ENCODE results near the gene SNRNP35.

Gene SNRNP35

DNA sequence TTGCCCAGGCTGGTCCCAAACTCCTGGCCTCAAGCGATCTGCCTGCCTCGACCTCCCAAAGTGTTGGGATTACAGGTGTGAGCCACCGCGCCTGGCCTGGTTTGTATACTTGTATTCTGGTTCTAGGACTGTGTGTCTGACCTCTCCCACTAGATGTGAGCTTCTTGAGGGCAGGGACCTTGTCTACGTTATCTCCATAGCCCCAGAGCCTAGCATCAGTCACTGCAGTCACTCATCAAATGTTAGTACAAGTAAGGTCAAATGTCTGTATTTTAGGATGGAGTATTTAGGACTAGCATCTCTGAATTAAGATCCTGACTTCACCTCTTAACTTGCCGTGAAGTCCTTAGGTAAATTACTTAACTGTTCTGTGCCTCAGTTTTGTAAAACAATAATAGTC is 24.3 kb upstream of the SNRNP35 start:
- no peaks in the 10 kb centered on the region for H3K9me3 ChIP-seq (ENCODE audit: insufficient read depth, low read depth, low read length)
- peak overlapping the region; percentile 54 for H3K4me3 ChIP-seq (ENCODE audit: low read length, poor library complexity, severe bottlenecking)
- H3K4me2 ChIP-seq (ENCODE audit: low read depth, low read length, poor library complexity, severe bottlenecking): peak overlapping the region; percentile 71
- TF ChIP-seq, protein P1, sequence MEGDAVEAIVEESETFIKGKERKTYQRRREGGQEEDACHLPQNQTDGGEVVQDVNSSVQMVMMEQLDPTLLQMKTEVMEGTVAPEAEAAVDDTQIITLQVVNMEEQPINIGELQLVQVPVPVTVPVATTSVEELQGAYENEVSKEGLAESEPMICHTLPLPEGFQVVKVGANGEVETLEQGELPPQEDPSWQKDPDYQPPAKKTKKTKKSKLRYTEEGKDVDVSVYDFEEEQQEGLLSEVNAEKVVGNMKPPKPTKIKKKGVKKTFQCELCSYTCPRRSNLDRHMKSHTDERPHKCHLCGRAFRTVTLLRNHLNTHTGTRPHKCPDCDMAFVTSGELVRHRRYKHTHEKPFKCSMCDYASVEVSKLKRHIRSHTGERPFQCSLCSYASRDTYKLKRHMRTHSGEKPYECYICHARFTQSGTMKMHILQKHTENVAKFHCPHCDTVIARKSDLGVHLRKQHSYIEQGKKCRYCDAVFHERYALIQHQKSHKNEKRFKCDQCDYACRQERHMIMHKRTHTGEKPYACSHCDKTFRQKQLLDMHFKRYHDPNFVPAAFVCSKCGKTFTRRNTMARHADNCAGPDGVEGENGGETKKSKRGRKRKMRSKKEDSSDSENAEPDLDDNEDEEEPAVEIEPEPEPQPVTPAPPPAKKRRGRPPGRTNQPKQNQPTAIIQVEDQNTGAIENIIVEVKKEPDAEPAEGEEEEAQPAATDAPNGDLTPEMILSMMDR (conservative IDR thresholded peaks at IDR 0.05; ENCODE audit: low read length): no peak
- no peak for TF ChIP-seq EZH2phosphoT487 (IDR thresholded peaks at IDR 0.05; ENCODE audit: borderline replicate concordance)
- peak overlapping the region; percentile 26 for H3K9ac ChIP-seq (ENCODE audit: low read depth, low read length, poor library complexity, severe bottlenecking)
- no peaks in the 10 kb centered on the region for H3K36me3 ChIP-seq (ENCODE audit: insufficient read depth, low read length)
- no peaks in the 10 kb centered on the region for H3K27me3 ChIP-seq (ENCODE audit: insufficient read depth, low read length, poor library complexity, severe bottlenecking)
- H3K9me2 ChIP-seq (replicated peaks; ENCODE audit: low read depth, low read length): no peaks in the 10 kb centered on the region
- H3F3A ChIP-seq (ENCODE audit: low read depth): no peaks in the 10 kb centered on the region
- peaks cover 40% of the 10 kb centered on the region for H3K79me2 ChIP-seq (ENCODE audit: insufficient read depth, low read length)
- no peaks in the 10 kb centered on the region for H4K20me1 ChIP-seq (ENCODE audit: insufficient read depth, low read length, poor library complexity, severe bottlenecking)
- H2AFZ ChIP-seq (ENCODE audit: low read length): no peak overlapping the region
- peaks cover 31% of the 10 kb centered on the region for H3K4me1 ChIP-seq (ENCODE audit: insufficient read depth, low read length, poor library complexity, severe bottlenecking)

DNA sequence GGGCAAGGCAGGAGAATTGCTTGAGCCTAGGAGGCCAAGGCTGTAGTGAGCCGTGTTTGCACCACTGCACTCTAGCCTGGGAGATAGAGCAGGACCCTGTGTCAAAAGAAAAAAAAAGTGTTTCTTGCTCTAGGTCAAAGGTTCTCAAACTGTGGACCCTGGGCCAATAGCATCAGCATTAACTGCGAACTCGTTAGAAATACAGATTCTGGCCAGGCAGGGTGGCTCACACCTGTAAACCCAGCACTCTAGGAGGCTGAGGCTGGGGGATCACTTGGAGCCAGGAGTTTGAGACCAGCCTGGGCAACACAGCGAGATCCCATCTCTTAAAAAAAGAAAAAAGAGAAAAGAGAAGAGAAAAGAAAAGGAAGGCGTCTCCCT is 22.3 kb upstream of the SNRNP35 start:
- Histone ChIP-seq H2AFZ (ENCODE audit: low read length) (peak overlapping the region; percentile 86; the same call in 1 of the 2 replicates), H3K4me2 (ENCODE audit: low read depth, low read length, poor library complexity, severe bottlenecking) (peak overlapping the region; percentile 71), H3K27me3 (ENCODE audit: insufficient read depth, low read length, poor library complexity, severe bottlenecking) (no peaks in the 10 kb centered on the region), H3K4me1 (ENCODE audit: insufficient read depth, low read length, poor library complexity, severe bottlenecking) (peaks cover 31% of the 10 kb centered on the region), H3F3A (ENCODE audit: low read depth) (no peaks in the 10 kb centered on the region), H3K79me2 (ENCODE audit: insufficient read depth, low read length) (peaks cover 40% of the 10 kb centered on the region), H3K9me3 (ENCODE audit: insufficient read depth, low read depth, low read length) (no peaks in the 10 kb centered on the region), H3K9me2 (replicated peaks; ENCODE audit: low read depth, low read length) (no peaks in the 10 kb centered on the region), H3K36me3 (ENCODE audit: insufficient read depth, low read length) (no peaks in the 10 kb centered on the region), H3K9ac (ENCODE audit: low read depth, low read length, poor library complexity, severe bottlenecking) (peak overlapping the region; percentile 73), H3K4me3 (ENCODE audit: low read length, poor library complexity, severe bottlenecking) (peak overlapping the region; percentile 80), H4K20me1 (ENCODE audit: insufficient read depth, low read length, poor library complexity, severe bottlenecking) (no peaks in the 10 kb centered on the region)
- TF ChIP-seq, protein P1 (conservative IDR thresholded peaks at IDR 0.05; ENCODE audit: low read length): no peak
- TF ChIP-seq EZH2phosphoT487 (IDR thresholded peaks at IDR 0.05; ENCODE audit: borderline replicate concordance): no peak

DNA sequence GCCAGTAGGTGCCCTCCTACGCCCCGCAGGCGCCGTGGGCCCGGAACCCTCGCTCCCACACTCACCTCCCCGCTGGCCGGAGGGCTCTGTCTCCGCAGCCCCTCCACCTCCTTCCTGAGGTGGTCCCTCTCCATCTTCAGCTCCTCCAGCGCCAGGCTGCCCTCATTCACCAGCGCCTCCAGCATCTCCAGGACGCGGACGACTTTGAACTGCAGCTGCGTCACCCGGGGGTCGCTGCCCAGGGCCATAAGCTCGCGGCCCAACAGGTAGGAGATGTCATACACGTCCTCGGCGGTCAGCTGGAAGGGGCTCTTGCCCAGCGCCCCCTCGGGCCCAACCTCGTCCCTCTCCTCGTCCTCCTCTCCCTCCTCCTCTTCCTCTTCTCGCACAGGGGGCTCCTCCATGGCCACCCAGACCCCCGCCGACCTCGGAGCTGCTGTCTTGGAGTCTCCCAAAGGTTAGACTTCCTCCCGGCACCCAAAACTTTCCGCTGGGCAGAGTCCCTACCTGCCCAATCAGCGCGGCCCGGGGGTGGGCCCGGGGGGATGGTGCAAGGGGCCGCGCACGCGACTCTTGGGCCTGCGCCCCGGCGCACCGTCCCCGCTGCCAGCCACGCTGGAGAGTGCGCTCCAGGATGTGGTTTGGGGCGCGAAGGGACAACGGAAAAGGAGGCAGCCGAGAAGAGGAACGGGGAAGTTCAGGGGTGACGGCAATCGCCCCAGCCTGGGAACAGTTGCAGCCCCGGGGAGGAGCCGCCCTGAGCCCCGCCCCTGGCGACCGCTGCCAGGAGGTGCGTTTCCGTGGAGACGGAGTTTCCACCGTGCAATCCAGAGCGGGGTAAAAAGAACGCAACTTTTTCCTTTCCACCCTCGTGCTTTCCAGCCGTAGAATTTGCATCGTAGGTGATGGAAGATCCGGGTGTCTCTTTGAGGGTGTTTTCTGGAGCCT is 21.6 kb upstream of the SNRNP35 start, which contains the start of gene RILPL2:
TSS of gene RILPL2 (minus strand) at position 668 of the 948 bp plus-strand sequence. CDS start at position 404, 264 bp downstream.
- Histone ChIP-seq H2AFZ (ENCODE audit: low read length) (peak within 1 kb of the TSS; percentile 86), H3K9ac (ENCODE audit: low read depth, low read length, poor library complexity, severe bottlenecking) (peak within 1 kb of the TSS; percentile 73), H3K79me2 (ENCODE audit: insufficient read depth, low read length) (peaks cover 40% of the 10 kb centered on the region)

More for the DNA sequence above, 21.6 kb upstream of the SNRNP35 start, which contains the start of gene RILPL2:
- H3K9me2 ChIP-seq (replicated peaks; ENCODE audit: low read depth, low read length): no peaks in the 10 kb centered on the region
- peak within 1 kb of the TSS; percentile 80 for H3K4me3 ChIP-seq (ENCODE audit: low read length, poor library complexity, severe bottlenecking)
- H3K27me3 ChIP-seq (ENCODE audit: insufficient read depth, low read length, poor library complexity, severe bottlenecking): no peaks in the 10 kb centered on the region
- H3F3A ChIP-seq (ENCODE audit: low read depth): no peaks in the 10 kb centered on the region
- H3K9me3 ChIP-seq (ENCODE audit: insufficient read depth, low read depth, low read length): no peaks in the 10 kb centered on the region
- H4K20me1 ChIP-seq (ENCODE audit: insufficient read depth, low read length, poor library complexity, severe bottlenecking): no peaks in the 10 kb centered on the region
- peak within 1 kb of the TSS; percentile 71 for H3K4me2 ChIP-seq (ENCODE audit: low read depth, low read length, poor library complexity, severe bottlenecking)
- H3K36me3 ChIP-seq (ENCODE audit: insufficient read depth, low read length): no peaks in the 10 kb centered on the region
- H3K4me1 ChIP-seq (ENCODE audit: insufficient read depth, low read length, poor library complexity, severe bottlenecking): peaks cover 31% of the 10 kb centered on the region
- TF ChIP-seq, protein P1 (conservative IDR thresholded peaks at IDR 0.05; ENCODE audit: low read length): peak; percentile 19; the same call in 1 of the 2 replicates
- TF ChIP-seq EZH2phosphoT487 (IDR thresholded peaks at IDR 0.05; ENCODE audit: borderline replicate concordance): no peak

Data from Loucy (cell line).